Left ventricle myocardium superior (tissue), 1 donor: ENCODE measurements around the gene NEK7. TPM values are rescaled to one million over a fixed set of nuclear protein-coding genes. Genes with fewer than 3 reads are reported as not detected.

Source experiments
- ATAC-seq: fragments of 200-7000 bp; cut with Tn5 transposase; one replicate; pipeline ENCODE4 v1.9.1; 2020; ENCODE audit warnings: mild to moderate bottlenecking, moderate library complexity
- DNase-seq: peaks from one replicate; pipeline ENCODE4 v3.0.0-alpha.2; 2020
- intact Hi-C: fragments of 100-400 bp; cut with micrococcal nuclease; formaldehyde crosslinking; loops from one replicate; pipeline ENCODE4 v1.11.0; 2022
- total RNA-seq: library from RNA; stranded (reverse); fragmentation: NEBNext Ultra II Directional; extraction: Animal tissue kit (Norgen Biotek cat#: 25700); gene quantifications from one replicate; pipeline ENCODE4 v1.2.1, GENCODE V29; 2021
- donor health status: DM: no; HTN: yes; CAD: no; lungs with severe emphysema.

NEK7 gene
- total RNA-seq, 1 donor from 2014 or later = 215 TPM

GRCh38 chr1:198268784-198269645 lies 112.2 kb downstream of the NEK7 start:
- intact Hi-C loops = loop anchor here (10.0 kb wide), 1 partner anchor 104 kb away; no protein-coding TSS in a partner anchor
- ATAC-seq = no peak
- DNase-seq = no peak

- ATAC-seq (no peak), DNase-seq (no peak)
- intact Hi-C loops = loop anchor here (10.0 kb wide), 1 partner anchor 105 kb away; no protein-coding TSS in a partner anchor
Measured at GRCh38 chr1:198269646-198269940, 112.8 kb downstream of the NEK7 start.

GRCh38 chr1:198270273-198270828 lies 113.6 kb downstream of the NEK7 start:
- DNase-seq (no peak), ATAC-seq (no peak)
- intact Hi-C loops = no loop called here

- intact Hi-C loops = no loop called here
- DNase-seq (no peak), ATAC-seq (no peak)
Measured at GRCh38 chr1:198271467-198271866, 114.7 kb downstream of the NEK7 start.

GRCh38 chr1:198272492-198272891 lies 115.7 kb downstream of the NEK7 start:
- DNase-seq (no peak), ATAC-seq (peak; percentile 32)
- intact Hi-C loops = no loop called here

- ATAC-seq = no peak
- intact Hi-C loops = no loop called here
- no peak for DNase-seq
Measured at GRCh38 chr1:198273748-198274295, 117.0 kb downstream of the NEK7 start.

- intact Hi-C loops = no loop called here
- DNase-seq (no peak), ATAC-seq (no peak)
Measured at GRCh38 chr1:198275597-198275996, 118.8 kb downstream of the NEK7 start.

GRCh38 chr1:198276241-198276640 lies 119.4 kb downstream of the NEK7 start:
- no peak for ATAC-seq
- intact Hi-C loops = no loop called here
- DNase-seq = no peak

GRCh38 chr1:198278943-198279342 lies 122.1 kb downstream of the NEK7 start:
- intact Hi-C loops = no loop called here
- ATAC-seq = no peak
- DNase-seq = no peak

- intact Hi-C loops = loop anchor here (10.0 kb wide), 1 partner anchor 125 kb away; the partner anchor contains the start of gene NEK7
- no peak for ATAC-seq
Measured at GRCh38 chr1:198280080-198280479, 123.3 kb downstream of the NEK7 start.

GRCh38 chr1:198281911-198282310 lies 125.1 kb downstream of the NEK7 start:
- intact Hi-C loops = loop anchor here (10.0 kb wide), 1 partner anchor 127 kb away; the partner anchor contains the start of gene NEK7
- ATAC-seq = no peak
- DNase-seq = no peak

More at GRCh38 chr1:198280080-198280479, 123.3 kb downstream of the NEK7 start:
- no peak for DNase-seq

- intact Hi-C loops = loop anchor here (10.0 kb wide), 1 partner anchor 128 kb away; the partner anchor contains the start of gene NEK7
- no peak for DNase-seq
- ATAC-seq = peak; percentile 20
Measured at GRCh38 chr1:198283222-198283621, 126.4 kb downstream of the NEK7 start.

- intact Hi-C loops = loop anchor here (10.0 kb wide), 1 partner anchor 133 kb away; the partner anchor contains the start of gene NEK7
- peak; percentile 18 for ATAC-seq
- no peak for DNase-seq
Measured at GRCh38 chr1:198287916-198288315, 131.1 kb downstream of the NEK7 start.

GRCh38 chr1:198290089-198290683 lies 133.4 kb downstream of the NEK7 start:
- intact Hi-C loops = no loop called here
- ATAC-seq (peak; percentile 37), DNase-seq (no peak)

- no peak for DNase-seq
- ATAC-seq = peak; percentile 34
- intact Hi-C loops = no loop called here
Measured at GRCh38 chr1:198291036-198291435, 134.2 kb downstream of the NEK7 start.

- no peak for ATAC-seq
- intact Hi-C loops = no loop called here
- DNase-seq = no peak
Measured at GRCh38 chr1:198291924-198292323, 135.1 kb downstream of the NEK7 start.

GRCh38 chr1:198295225-198295624 lies 138.4 kb downstream of the NEK7 start:
- no peak for DNase-seq
- no peak for ATAC-seq
- intact Hi-C loops = no loop called here

GRCh38 chr1:198295971-198296370 lies 139.2 kb downstream of the NEK7 start:
- peak; percentile 88 for ATAC-seq
- intact Hi-C loops = no loop called here

GRCh38 chr1:198297281-198297680 lies 140.5 kb downstream of the NEK7 start:
- intact Hi-C loops = no loop called here
- ATAC-seq (peak; percentile 19), DNase-seq (no peak)

More at GRCh38 chr1:198295971-198296370, 139.2 kb downstream of the NEK7 start:
- peak; percentile 28 for DNase-seq

- DNase-seq = no peak
- no peak for ATAC-seq
- intact Hi-C loops = no loop called here
Measured at GRCh38 chr1:198298640-198299039, 141.8 kb downstream of the NEK7 start.
